ENCODE measurements around the gene BTBD2. TPM values are rescaled to one million over a fixed set of nuclear protein-coding genes. Genes with fewer than 3 reads are reported as not detected.

The BTBD2 gene
- total RNA-seq, 1 donor from 2014 or later: 81.5 TPM

DNA sequence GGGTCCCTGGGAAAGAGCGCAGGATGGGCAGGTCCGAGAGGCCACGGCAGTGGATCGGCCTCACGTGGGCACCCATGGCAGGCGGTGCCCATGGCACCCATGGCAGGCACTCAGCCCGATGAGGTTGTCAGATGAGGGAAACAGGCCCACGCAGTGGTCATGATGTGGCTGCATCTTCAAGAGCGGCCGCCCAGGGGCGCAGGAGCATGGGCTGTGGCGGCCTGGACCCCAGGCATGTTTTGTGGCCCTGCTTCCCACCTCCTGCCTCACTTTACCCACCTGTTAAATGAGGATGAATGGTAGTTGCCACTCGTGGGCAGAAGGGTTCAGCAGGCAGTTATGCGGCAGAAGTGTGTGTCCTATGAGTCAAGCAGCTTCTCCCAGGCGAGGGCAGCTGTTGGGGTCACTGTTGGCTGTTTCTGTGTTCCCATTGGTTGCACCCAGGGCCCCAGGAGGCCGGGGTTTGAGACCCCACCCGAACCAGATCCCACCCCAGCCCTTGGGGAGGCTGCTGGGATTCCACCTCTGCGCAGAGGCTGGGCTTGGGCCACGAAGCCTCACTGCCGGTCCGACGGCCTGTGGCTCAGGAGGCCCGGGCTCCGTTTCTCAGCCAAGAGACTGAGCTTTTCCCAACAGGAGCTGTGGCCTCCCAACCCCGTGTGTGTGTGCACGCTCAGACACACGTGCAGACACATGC lies 44.6 kb downstream of the BTBD2 start:
- Histone ChIP-seq H3K27ac (no peak overlapping the region), H3K9me3 (no peaks in the 10 kb centered on the region), H3K4me3 (no peak overlapping the region), H3K36me3 (peaks cover 0 to 3% of the 10 kb centered on the region in 2 donors), H3K27me3 (no peaks in the 10 kb centered on the region), H3K4me1 (peaks cover 11% of the 10 kb centered on the region)
- intact Hi-C loops (cut with DNase I): no loop called here
- no peak for TF ChIP-seq CTCF (IDR thresholded peaks at IDR 0.05)
- no peak for TF ChIP-seq POLR2A (IDR thresholded peaks at IDR 0.05)
- TF ChIP-seq POLR2AphosphoS5 (IDR thresholded peaks at IDR 0.05; ENCODE audit: insufficient read depth in 1 of 2, low read depth in 1 of 2): no peak
- no peak for DNase-seq (ENCODE audit: extremely low spot score in 2 of 2)

- H3K27ac ChIP-seq: no peak overlapping the region
- TF ChIP-seq CTCF (IDR thresholded peaks at IDR 0.05) (no peak), POLR2A (IDR thresholded peaks at IDR 0.05) (no peak), POLR2AphosphoS5 (IDR thresholded peaks at IDR 0.05; ENCODE audit: insufficient read depth in 1 of 2, low read depth in 1 of 2) (no peak)
- H3K36me3 ChIP-seq: peaks cover 0 to 3% of the 10 kb centered on the region in 2 donors
- H3K9me3 ChIP-seq: no peaks in the 10 kb centered on the region
- intact Hi-C loops (cut with DNase I): no loop called here
- no peak overlapping the region for H3K4me3 ChIP-seq
- H3K27me3 ChIP-seq: no peaks in the 10 kb centered on the region
- H3K4me1 ChIP-seq: peaks cover 5% of the 10 kb centered on the region
- no peak for DNase-seq (ENCODE audit: extremely low spot score in 2 of 2)
Observed at GRCh38 chr19:1970003-1970805, 45.3 kb downstream of the BTBD2 start.

DNA sequence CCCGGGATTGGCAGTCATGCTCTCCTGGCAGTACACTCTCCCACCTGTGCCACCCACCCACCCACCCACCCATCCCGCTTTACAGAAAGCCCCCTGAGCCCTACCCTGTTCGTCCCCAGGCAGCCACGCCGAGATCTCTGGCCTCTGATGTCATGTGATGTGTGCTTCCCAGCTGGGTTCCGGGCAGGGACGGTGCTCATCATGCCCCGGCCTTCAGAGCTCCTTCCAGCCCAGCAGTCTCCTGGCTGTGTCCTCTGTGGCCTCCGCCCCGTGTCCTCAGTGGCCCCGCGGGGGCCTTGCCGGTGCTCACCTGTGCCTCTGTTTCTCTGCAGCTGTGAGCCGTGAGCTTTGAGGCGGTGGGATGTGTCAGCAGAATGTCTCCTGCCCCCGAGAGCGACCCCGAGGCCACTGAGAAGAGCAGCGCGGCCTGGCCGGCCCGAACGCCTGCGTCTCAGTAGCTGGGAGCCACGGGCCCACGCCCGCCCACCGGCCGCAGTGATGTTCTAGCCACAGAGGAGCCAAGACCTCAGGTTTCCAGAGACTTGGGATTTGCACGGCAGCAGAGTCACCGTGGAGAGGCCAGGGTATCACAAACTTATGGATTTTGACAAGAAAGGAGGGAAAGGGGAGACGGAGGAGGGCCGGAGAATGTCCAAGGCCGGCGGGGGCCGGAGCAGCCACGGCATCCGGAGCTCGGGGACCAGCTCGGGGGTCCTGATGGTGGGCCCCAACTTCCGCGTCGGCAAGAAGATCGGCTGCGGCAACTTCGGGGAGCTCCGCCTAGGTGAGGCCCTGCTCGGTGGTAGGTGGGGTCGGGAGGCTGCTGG lies 46.1 kb downstream of the BTBD2 start:
- DNase-seq (ENCODE audit: extremely low spot score in 2 of 2): no peak
- H3K27ac ChIP-seq: no peak overlapping the region

More for the DNA sequence above, 46.1 kb downstream of the BTBD2 start:
- Histone ChIP-seq H3K27me3 (no peaks in the 10 kb centered on the region), H3K9me3 (no peaks in the 10 kb centered on the region), H3K36me3 (peaks cover 0 to 3% of the 10 kb centered on the region in 2 donors), H3K4me1 (peaks cover under 1% of the 10 kb centered on the region), H3K4me3 (no peak overlapping the region)
- intact Hi-C loops (cut with DNase I): no loop called here
- TF ChIP-seq POLR2A (IDR thresholded peaks at IDR 0.05): no peak
- TF ChIP-seq POLR2AphosphoS5 (IDR thresholded peaks at IDR 0.05; ENCODE audit: insufficient read depth in 1 of 2, low read depth in 1 of 2): no peak
- no peak for TF ChIP-seq CTCF (IDR thresholded peaks at IDR 0.05)

Data from vagina (tissue), 2 donors.